CD4-positive, alpha-beta T cell treated with Interleukin-21 for 1 hour (primary cell): Measurements from ENCODE around the gene BRWD1.
"Not testable (repeated sequence)": the region's sequence is repeated elsewhere in the genome, so short reads cannot be mapped to it uniquely, and the experiment has no call there.

Experiments
- DNase-seq: peaks from one replicate; pipeline ENCODE4 v3.0.0-alpha.2; 2020

Gene BRWD1

DNA sequence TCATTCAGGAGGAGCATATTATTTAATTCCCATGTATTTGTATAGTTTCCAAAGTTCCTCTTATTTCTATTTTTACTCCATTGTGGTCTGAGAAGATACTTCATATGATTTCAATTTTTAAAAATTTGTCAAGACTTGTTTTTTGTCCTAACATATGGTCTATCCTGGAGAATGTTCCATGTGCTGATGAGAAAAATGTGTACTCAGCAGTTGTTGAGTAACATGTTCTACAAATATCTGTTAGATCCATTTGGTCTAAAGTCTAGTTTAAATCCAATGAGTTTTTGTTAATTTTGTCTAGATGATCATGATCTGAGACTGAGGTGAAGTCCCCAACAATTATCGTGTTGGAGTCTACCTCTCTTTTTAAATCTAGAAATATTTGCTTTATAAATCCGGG lies 144.6 kb downstream of the BRWD1 start:
- no peak for DNase-seq

- DNase-seq = no peak
These were observed 148.9 kb downstream of the BRWD1 start for GRCh38 chr21:39164523-39164922.

DNA sequence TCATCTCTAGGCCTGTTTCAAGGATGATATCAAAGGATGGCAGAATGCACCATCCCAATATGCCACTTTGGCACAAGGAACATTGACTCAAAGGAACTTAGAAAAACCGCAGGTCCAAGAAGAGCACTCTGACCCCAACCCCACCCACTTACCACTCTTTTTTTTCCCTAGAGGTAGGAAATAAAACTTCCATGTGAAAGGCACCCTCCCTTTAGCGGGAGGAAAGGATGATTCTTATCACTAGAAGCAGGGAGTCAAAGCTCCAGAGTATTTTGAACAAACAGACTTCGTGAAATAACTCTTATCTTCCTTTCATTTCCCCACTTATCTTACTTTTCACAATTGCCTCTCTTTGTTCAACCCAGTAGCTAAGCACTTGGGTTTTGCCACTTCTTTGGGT lies 152.4 kb downstream of the BRWD1 start:
- DNase-seq = no peak

DNA sequence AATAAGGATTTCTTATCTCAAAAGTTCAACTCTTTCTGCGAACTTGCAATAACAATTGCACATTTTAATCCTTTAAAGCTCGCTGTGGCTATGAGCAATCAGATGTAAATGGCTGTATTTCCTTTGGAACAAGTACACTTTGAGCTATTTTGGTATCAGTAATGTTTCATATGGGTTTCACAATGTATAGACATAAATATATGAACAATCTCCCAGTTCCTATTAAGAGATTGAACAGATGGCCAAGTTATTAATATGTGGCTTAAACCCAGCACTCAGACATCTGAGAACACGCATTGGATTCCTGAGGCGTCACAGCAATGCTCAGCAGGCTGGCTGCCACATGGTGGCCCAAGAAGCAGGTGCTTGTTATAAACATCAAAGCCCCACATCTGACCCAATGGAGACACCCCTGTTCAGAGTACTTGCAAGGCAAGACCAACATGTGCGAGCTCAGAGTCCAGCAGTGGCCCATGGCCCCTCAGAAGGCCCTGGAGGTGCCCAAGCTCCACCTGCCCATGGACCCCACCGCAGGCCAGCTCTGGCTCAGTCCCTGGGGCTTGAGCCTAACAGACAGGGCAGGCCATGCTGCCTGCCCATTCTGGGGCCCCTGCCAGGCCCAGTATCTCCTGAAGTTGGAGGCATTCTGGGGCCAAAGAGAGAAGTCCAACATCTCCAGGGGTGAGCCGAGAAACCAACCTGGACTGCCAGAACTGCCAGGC lies 153.9 kb downstream of the BRWD1 start:
- no peak for DNase-seq

DNA sequence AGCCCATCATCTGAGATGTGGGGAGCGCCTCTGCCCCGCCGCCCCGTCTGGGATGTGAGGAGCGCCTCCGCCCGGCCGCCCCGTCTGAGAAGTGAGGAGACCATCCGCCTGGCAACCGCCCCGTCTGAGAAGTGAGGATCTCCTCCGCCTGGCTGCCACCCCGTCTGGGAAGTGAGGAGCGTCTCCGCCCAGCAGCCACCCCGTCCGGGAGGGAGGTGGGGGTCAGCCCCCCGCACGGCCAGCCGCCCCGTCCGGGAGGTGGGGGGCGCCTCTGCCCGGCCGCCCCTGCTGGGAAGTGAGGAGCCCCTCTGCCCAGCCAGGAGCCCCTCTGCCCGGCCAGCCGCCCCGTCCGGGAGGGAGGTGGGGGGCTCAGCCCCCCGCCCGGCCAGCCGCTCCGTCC lies 156.2 kb downstream of the BRWD1 start:
- DNase-seq = not testable (repeated sequence)

- DNase-seq = no peak
These were observed 157.4 kb downstream of the BRWD1 start for GRCh38 chr21:39156024-39156423.

GRCh38 chr21:39155578-39155977 lies 157.9 kb downstream of the BRWD1 start:
- DNase-seq = no peak

- no peak for DNase-seq
These were observed 159.6 kb downstream of the BRWD1 start for GRCh38 chr21:39153842-39154241.

- DNase-seq = no peak
These were observed 160.1 kb downstream of the BRWD1 start for GRCh38 chr21:39153373-39153772.

DNA sequence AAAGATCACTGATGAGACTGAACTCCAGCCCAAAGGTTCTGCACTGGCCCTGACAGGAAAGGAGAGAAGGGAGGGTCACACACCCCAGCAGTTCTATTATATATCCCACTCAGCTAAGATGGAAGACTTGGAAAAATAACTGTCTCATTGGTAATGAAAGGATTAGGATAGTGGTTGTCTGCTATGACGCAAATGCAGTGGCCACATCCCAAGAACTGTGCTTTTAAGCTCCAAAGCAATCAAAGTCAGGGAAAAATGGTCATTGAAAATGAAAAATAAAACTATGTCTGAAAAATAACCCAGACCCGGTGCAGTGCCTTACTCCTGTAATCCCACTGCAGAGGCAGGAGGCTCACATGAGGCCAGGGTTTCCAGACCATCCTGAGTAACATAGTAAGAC lies 161.2 kb downstream of the BRWD1 start:
- no peak for DNase-seq

DNA sequence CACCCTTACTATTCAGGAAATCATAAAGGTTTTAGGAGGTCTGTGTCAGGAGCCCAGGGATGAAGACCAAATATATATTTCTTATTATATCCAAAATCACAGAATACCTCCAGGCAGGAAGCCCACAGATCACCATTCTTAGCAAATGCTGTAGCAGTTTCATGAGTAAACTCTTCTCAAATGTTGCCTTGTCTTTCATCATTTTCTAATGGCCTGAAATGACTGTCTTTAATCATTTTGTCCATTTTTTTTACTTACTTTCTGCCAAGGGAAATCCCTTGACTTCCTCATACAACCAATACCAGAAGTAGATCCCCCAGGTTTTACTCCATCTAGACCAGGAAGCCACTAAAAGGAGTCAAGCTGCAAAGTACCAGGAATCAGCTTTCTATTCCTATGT lies 162.6 kb downstream of the BRWD1 start:
- DNase-seq = no peak

GRCh38 chr21:39150316-39150715 lies 163.1 kb downstream of the BRWD1 start:
- DNase-seq = no peak

DNA sequence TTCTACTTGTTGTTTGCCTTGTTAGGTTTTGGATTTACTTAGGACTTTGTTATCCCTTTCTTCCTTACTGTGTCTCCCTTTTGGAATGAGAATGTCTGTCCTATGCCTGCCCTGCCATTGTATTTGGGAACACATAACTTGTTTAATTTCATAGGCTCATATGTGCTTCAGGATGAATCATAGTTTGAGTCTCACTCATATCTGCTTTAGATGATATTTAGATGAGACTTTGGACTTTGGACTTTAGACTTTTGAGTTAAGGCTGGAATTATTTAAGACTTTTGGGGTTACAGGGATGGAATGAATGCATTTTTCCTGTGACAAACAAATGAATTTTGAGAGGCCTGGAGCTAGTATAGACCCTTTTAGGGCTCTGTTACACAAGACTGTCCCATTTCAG lies 163.6 kb downstream of the BRWD1 start:
- DNase-seq = no peak

- DNase-seq = no peak
These were observed 164.5 kb downstream of the BRWD1 start for GRCh38 chr21:39148975-39149374.

GRCh38 chr21:39144191-39144590 lies 169.2 kb downstream of the BRWD1 start:
- DNase-seq = no peak

DNA sequence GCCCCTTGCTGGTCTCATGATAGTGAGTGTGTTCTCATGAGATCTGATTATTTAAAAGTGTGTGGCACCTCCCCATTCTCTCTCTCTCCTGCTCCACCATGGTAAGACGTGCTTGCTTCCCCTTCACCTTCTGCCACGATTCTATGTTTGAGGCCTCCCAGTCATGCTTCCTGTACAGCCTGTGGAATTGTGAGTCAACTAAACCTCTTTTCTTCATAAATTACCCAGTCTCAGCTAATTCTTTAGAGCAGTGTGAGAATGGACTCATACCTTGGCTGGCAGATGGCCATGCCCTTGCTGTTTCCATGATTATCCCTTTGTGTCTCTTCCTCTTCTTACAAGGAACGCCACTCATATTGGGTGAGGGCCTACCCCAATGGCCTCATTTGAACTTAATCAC lies 170.5 kb downstream of the BRWD1 start:
- no peak for DNase-seq

DNA sequence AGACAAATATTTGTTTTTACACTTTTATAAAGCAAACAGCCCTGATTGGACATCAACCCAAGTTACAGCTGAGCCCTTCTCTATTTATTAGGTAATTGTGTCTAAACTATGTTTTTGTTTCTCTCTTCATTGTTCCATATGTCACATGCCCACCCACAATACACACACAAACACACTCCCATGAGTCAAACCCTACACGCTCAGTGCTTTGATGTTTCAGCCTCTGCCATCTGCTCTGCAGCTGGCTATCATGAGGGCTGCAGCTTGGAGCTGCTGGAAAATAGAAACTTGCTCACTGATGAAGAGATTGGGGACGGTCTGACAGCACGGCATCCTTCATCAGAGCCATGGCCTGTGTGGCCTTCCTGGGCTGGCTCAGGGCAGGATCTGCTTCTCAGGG lies 171.9 kb downstream of the BRWD1 start:
- DNase-seq = no peak

GRCh38 chr21:39137248-39138178 lies 175.9 kb downstream of the BRWD1 start:
- no peak for DNase-seq

GRCh38 chr21:39136711-39137110 lies 176.7 kb downstream of the BRWD1 start:
- DNase-seq = no peak

DNA sequence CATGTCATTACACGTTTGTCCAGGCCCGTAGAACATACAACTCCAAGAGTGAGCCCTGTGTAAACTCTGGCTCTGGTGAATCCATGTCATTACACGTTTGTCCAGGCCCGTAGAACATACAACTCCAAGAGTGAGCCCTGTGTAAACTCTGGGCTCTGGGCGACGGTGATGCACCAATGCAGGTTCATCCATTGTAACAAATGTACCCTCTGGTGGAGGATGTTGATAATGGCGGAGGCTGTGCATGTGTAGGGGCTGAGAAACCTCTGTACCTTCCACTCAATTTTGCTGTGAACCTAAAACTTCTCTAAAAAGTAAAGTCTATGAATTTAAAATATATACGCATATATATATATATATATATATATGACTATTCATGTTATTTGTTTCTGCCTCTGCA lies 177.3 kb downstream of the BRWD1 start:
- not testable (repeated sequence) for DNase-seq

GRCh38 chr21:39134288-39134810 lies 179.1 kb downstream of the BRWD1 start:
- DNase-seq = no peak
